ENCODE results near the gene LMAN2.

DNA sequence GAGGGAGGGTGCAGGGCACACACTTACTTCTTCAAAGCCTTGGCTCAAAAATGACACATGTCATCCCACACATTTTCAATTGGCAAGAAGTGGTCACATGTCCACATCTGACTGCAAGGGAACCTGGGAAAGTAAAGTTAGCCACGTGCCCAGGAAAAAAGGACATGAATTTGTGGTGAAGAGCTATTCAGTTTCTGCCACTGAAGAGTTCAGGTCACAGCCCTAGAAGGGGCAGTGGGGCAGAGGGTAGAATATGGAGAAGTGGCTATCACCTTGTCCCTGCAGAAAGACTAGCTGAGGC is 4.3 kb upstream of the LMAN2 start:
- TF ChIP-seq CTCF (IDR thresholded peaks at IDR 0.05 in 8 of 11, conservative IDR thresholded peaks at IDR 0.05 in 3 of 11) (no peak), POLR2A (IDR thresholded peaks at IDR 0.05) (no peak)
